K562 (cell line): ENCODE results near the gene PPP6R1. TPM values are rescaled to one million over a fixed set of nuclear protein-coding genes. Genes with fewer than 3 reads are reported as not detected.

Source experiments
- AFF1 ChIP-seq, 2 experiments: fragments of 450-650 bp; IDR thresholded peaks; 2 replicates each; pipeline ENCODE4 v1.6.1; 2018; ENCODE audit warnings: mild to moderate bottlenecking in 2 of 2, low read depth in 1 of 2; ENCODE audit not compliant: partially characterized antibody in 2 of 2
- ATF3 ChIP-seq, 2 experiments: fragments of 450-650 bp in 1 of 2; sonication (generic) in 1 of 2; formaldehyde crosslinking in 1 of 2; IDR thresholded peaks in 1 of 2; conservative IDR thresholded peaks in 1 of 2; 2 replicates each; pipeline versions ENCODE4 v1.6.1 to v1.8.1; 2016 to 2023; ENCODE audit warnings: mild to moderate bottlenecking in 2 of 2, moderate library complexity in 2 of 2, inconsistent platforms in 1 of 2, missing genetic modification reagents in 1 of 2
- BRD9 ChIP-seq: fragments of 450-650 bp; IDR thresholded peaks from 2 replicates; pipeline ENCODE4 v1.6.1; 2018; ENCODE audit warnings: low read depth; ENCODE audit not compliant: partially characterized antibody
- CBFB ChIP-seq: sonication (generic); formaldehyde crosslinking; IDR thresholded peaks from 2 replicates; pipeline ENCODE4 v1.4.0; 2020; ENCODE audit warnings: mild to moderate bottlenecking, missing genetic modification reagents
- CBX1 ChIP-seq: sonication (generic); IDR thresholded peaks from 2 replicates; pipeline ENCODE4 v1.6.1; 2016; ENCODE audit warnings: antibody characterized with exemption, low read depth, mild to moderate bottlenecking
- ETV1 ChIP-seq: fragments of 450-650 bp; conservative IDR thresholded peaks from 2 replicates; pipeline ENCODE4 v1.6.1; 2016; ENCODE audit warnings: missing genetic modification characterization, control low read depth, low read depth, missing compliant biosample characterization
- HDAC8 ChIP-seq: fragments of 450-650 bp; IDR thresholded peaks from 2 replicates; pipeline ENCODE4 v1.6.1; 2016; ENCODE audit warnings: mild to moderate bottlenecking, missing genetic modification characterization, moderate library complexity, missing compliant biosample characterization
- KHSRP ChIP-seq: fragments of 450-650 bp; IDR thresholded peaks from 2 replicates; pipeline ENCODE4 v1.6.1; 2017
- MAZ ChIP-seq, 2 experiments: fragments of 450-650 bp in 1 of 2; sonication (generic) in 1 of 2; formaldehyde crosslinking; IDR thresholded peaks in 1 of 2; conservative IDR thresholded peaks in 1 of 2; 2 replicates each; pipeline versions ENCODE4 v1.4.0 to v1.5.0; 2020; ENCODE audit warnings: mild to moderate bottlenecking in 1 of 2, missing genetic modification reagents in 1 of 2
- NCOA1 ChIP-seq: fragments of 450-650 bp; IDR thresholded peaks from 2 replicates; pipeline ENCODE4 v1.6.1; 2016; ENCODE audit warnings: low read depth
- NCOA6 ChIP-seq: fragments of 450-650 bp; IDR thresholded peaks from 2 replicates; pipeline ENCODE4 v1.6.1; 2017; ENCODE audit warnings: mild to moderate bottlenecking
- RBM17 ChIP-seq: fragments of 200-400 bp; formaldehyde crosslinking; IDR thresholded peaks from 2 replicates; pipeline ENCODE4 v1.6.1; 2017; ENCODE audit warnings: low read depth, mild to moderate bottlenecking, low read length, borderline replicate concordance
- STAT6 ChIP-seq: sonication (generic); formaldehyde crosslinking; IDR thresholded peaks from 2 replicates; pipeline ENCODE4 v1.8.1; 2023; ENCODE audit warnings: mild to moderate bottlenecking, missing genetic modification reagents
- TSC22D4 ChIP-seq: fragments of 450-650 bp; IDR thresholded peaks from 2 replicates; pipeline ENCODE4 v1.6.1; 2016; ENCODE audit warnings: missing genetic modification characterization, missing biosample characterization, control low read depth
- ZBTB7A ChIP-seq: IDR thresholded peaks from 2 replicates; pipeline ENCODE4 v1.6.1; 2011; ENCODE audit warnings: low read depth, mild to moderate bottlenecking, low read length, moderate library complexity, borderline replicate concordance; ENCODE audit not compliant: control insufficient read depth
- ZFX ChIP-seq: sonication (generic); formaldehyde crosslinking; IDR thresholded peaks from 2 replicates; pipeline ENCODE4 v1.8.0; 2022; ENCODE audit warnings: mild to moderate bottlenecking, missing genetic modification reagents, moderate library complexity
- ZNF3 ChIP-seq: fragments of 250-450 bp; sonication (Bioruptor Pico); IDR thresholded peaks from 2 replicates; pipeline ENCODE4 v1.5.0; 2021; ENCODE audit warnings: mild to moderate bottlenecking, moderate library complexity
- polyA plus RNA-seq, 8 experiments: library from polyadenylated mRNA; depleted of rRNA in 4 of 8; stranded (reverse) in 5 of 8; unstranded in 3 of 8; fragments of >200 nt; fragmentation: Nextera tagmentation in 2 of 8; fragmentation: Illumina TruSeq in 1 of 8; extraction: Ambion mirVana in 2 of 8; extraction: Trizol in 1 of 8; gene quantifications; 2 replicates each; pipeline versions ENCODE4 v1.2.1 to v1.2.3, GENCODE V29; 2011 to 2014; ENCODE audit warnings: inconsistent platforms in 1 of 8, missing spikeins in 1 of 8
- total RNA-seq, 7 experiments: library from RNA; depleted of rRNA in 6 of 7; stranded (reverse); fragments of >200 nt in 6 of 7; fragmentation: Illumina TruSeq in 2 of 7; extraction: Trizol in 2 of 7; gene quantifications; 2 replicates each; pipeline versions ENCODE4 v1.2.1 to v1.2.3, GENCODE V29; 2011 to 2021; ENCODE audit warnings: low replicate concordance in 1 of 7
- TF ChIP-seq, protein P1 (sequence below), 2 experiments: fragments of 450-650 bp in 1 of 2; sonication (generic) in 1 of 2; formaldehyde crosslinking; conservative IDR thresholded peaks; 2 replicates each; pipeline versions ENCODE4 v1.4.0 to v1.8.1; 2020 to 2022; ENCODE audit warnings: mild to moderate bottlenecking in 1 of 2, missing genetic modification reagents in 1 of 2

PPP6R1 gene
- total and polyA plus RNA-seq, 9 of the 15 experiments (the other 6 are each of a cell fraction or from before 2014, with no cell fraction given) = 0.48 to 135 (median 37.2) TPM

DNA sequence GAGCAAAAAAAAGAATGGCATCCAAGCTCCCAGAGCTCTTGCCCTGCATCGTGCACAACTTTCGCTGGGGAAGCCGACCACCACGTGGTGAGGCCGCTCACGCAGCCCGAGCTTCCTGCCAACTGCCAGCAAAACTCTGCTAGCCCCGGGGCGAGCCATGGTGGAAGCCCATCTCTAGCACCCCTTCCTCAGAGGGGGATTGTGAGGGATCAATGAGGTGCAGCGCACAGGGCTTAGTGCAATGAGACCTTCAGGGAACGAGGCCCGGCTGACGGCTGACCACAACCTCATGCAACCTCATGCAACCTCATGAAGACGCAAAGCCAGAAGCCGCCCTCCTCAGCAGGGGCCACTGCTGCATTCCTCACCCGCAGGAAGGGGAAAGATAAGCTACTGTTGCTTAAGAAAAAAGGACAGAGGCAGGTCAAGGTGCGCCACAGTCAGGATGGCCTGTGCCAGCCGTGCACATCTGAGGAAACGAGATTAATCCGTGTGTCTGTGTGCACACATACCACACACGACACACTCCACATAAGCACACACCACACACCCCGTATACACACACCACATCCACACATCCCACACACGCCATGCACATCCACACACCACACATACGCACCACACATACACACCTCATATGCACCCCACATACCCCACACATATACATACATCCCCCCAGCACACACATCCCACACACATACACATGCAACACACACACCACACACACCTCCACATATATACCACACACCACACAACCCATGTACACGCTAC is 11.5 kb upstream of the PPP6R1 start (continued):
- TF ChIP-seq ATF3 (IDR thresholded peaks at IDR 0.05) (peak; percentile 70; the same call in 1 of the 2 replicates), ATF3 (CRISPR knock-in tag; conservative IDR thresholded peaks at IDR 0.05) (no peak), STAT6 (CRISPR knock-in tag) (no peak), ETV1 (tag) (peak; percentile 72; the same call in 1 of the 2 replicates), KHSRP (no peak), CBX1 (peak; percentile 72; the same call in 1 of the 2 replicates), ZNF3 (CRISPR knock-in tag) (no peak), TSC22D4 (no peak), CBFB (CRISPR knock-in tag) (peak; percentile 68; the same call in 1 of the 2 replicates), HDAC8 (tag) (no peak), ZBTB7A (no peak), NCOA6 (no peak), AFF1 (IDR thresholded peaks at IDR 0.05; ENCODE audit: low read depth in 1 of 2, partially characterized antibody in 2 of 2) (no peak), NCOA1 (0 out of 2 replicates have a peak, but pooled peaks have one; percentile 32), BRD9 (no peak), MAZ (CRISPR knock-in tag; conservative IDR thresholded peaks at IDR 0.05 in 1 of 2, IDR thresholded peaks at IDR 0.05 in 1 of 2) (peak; percentile 65 to 72), ZFX (CRISPR knock-in tag) (no peak), RBM17 (no peak)
- TF ChIP-seq, protein P1, sequence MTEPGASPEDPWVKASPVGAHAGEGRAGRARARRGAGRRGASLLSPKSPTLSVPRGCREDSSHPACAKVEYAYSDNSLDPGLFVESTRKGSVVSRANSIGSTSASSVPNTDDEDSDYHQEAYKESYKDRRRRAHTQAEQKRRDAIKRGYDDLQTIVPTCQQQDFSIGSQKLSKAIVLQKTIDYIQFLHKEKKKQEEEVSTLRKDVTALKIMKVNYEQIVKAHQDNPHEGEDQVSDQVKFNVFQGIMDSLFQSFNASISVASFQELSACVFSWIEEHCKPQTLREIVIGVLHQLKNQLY (CRISPR knock-in tag; conservative IDR thresholded peaks at IDR 0.05) = no peak
